Prostate gland (tissue), 2 donors: ENCODE measurements around the gene MRPL53. TPM values are rescaled to one million over a fixed set of nuclear protein-coding genes. Genes with fewer than 3 reads are reported as not detected.

Source experiments
- DNase-seq: peaks from one replicate; pipeline ENCODE4 v3.0.0-alpha.2; 2019; ENCODE audit warnings: low spot score
- H3K27ac ChIP-seq, 2 donors: fragments of 200-600 bp; sonication (generic); 2 replicates each; pipeline ENCODE4 v1.5.1; 2017 to 2019
- H3K27me3 ChIP-seq: fragments of 200-600 bp; sonication (generic); replicated peaks from 2 replicates; pipeline ENCODE4 v1.5.1; 2019; ENCODE audit not compliant: insufficient read depth
- H3K36me3 ChIP-seq, 2 donors: fragments of 200-600 bp; sonication (generic); 1 replicate in 1 of 2; 2 replicates in 1 of 2; pipeline versions ENCODE4 v1.5.1 to v1.8.1; 2017 to 2019
- H3K4me1 ChIP-seq: fragments of 200-600 bp; sonication (generic); replicated peaks from 2 replicates; pipeline ENCODE4 v1.5.1; 2019
- H3K4me3 ChIP-seq, 2 donors: fragments of 200-600 bp; sonication (generic); 2 replicates each; pipeline ENCODE4 v1.5.1; 2017 to 2019
- H3K9me3 ChIP-seq: fragments of 200-600 bp; sonication (generic); 2 replicates; pipeline ENCODE4 v1.5.1; 2017
- CTCF ChIP-seq, 4 experiments: fragments of 200-600 bp in 2 of 4; fragments of 450-650 bp in 2 of 4; sonication (generic) in 2 of 4; IDR thresholded peaks; 1 replicate in 3 of 4; 2 replicates in 1 of 4; pipeline ENCODE4 v1.5.1; 2016 to 2019; ENCODE audit warnings: antibody characterized with exemption in 4 of 4, mild to moderate bottlenecking in 2 of 4, moderate library complexity in 2 of 4
- POLR2A ChIP-seq: fragments of 450-650 bp; IDR thresholded peaks from one replicate; pipeline ENCODE4 v1.6.1; 2016; ENCODE audit warnings: antibody characterized with exemption, mild to moderate bottlenecking
- POLR2AphosphoS5 ChIP-seq: sonication (generic); formaldehyde crosslinking; IDR thresholded peaks from one replicate; pipeline ENCODE4 v1.6.1; 2017; ENCODE audit warnings: antibody characterized with exemption
- WGBS: methylation state at CpG from one replicate; pipeline ENCODE4 v1.1.5; 2018; 5-methylcytosine and 5-hydroxymethylcytosine counted together
- intact Hi-C: fragments of 100-400 bp; cut with DNase I; formaldehyde crosslinking; loops from one replicate; pipeline ENCODE4 v1.14.2; 2022
- total RNA-seq, 2 donors: library from RNA; depleted of rRNA; stranded (reverse); fragments of >200 nt; gene quantifications; one replicate each; pipeline ENCODE4 v1.1.0, GENCODE V29; 2016

Gene MRPL53
- total RNA-seq, 2 donors from 2014 or later: 28.2 to 63.3 TPM

GRCh38 chr2:74497777-74498499 lies 25.5 kb upstream of the MRPL53 start:
- intact Hi-C loops: no loop called here
- WGBS: 4% methylated on average over 53 of the region's 61 CpGs
- Histone ChIP-seq H3K27ac (no peak overlapping the region), H3K36me3 (peaks cover 3 to 5% of the 10 kb centered on the region in 2 donors), H3K27me3 (peaks cover 18% of the 10 kb centered on the region), H3K4me3 (peak overlapping the region; percentile 3 to 16), H3K4me1 (no peaks in the 10 kb centered on the region), H3K9me3 (no peaks in the 10 kb centered on the region)
- DNase-seq: no peak
- no peak for TF ChIP-seq POLR2A
- no peak for TF ChIP-seq CTCF (IDR thresholded peaks at IDR 0.05)
- no peak for TF ChIP-seq POLR2AphosphoS5

- H3K36me3 ChIP-seq: peaks cover 8 to 9% of the 10 kb centered on the region in 2 donors
- DNase-seq: no peak
- H3K4me1 ChIP-seq: no peaks in the 10 kb centered on the region
- H3K27ac ChIP-seq: no peak overlapping the region
- intact Hi-C loops: no loop called here
- 58% methylated on average over 19 of the region's 19 CpGs for WGBS
- no peaks in the 10 kb centered on the region for H3K9me3 ChIP-seq
- peaks cover 16% of the 10 kb centered on the region for H3K27me3 ChIP-seq
- no peak overlapping the region for H3K4me3 ChIP-seq
- TF ChIP-seq POLR2AphosphoS5 (no peak), CTCF (IDR thresholded peaks at IDR 0.05) (no peak)
These were observed 24.7 kb upstream of the MRPL53 start for GRCh38 chr2:74496997-74497776.

GRCh38 chr2:74495440-74495839 lies 23.0 kb upstream of the MRPL53 start:
- no peak for DNase-seq
- intact Hi-C loops: no loop called here

GRCh38 chr2:74493546-74493945 lies 21.1 kb upstream of the MRPL53 start:
- Histone ChIP-seq H3K27ac (no peak overlapping the region), H3K9me3 (no peaks in the 10 kb centered on the region), H3K27me3 (peaks cover 5% of the 10 kb centered on the region), H3K4me1 (no peaks in the 10 kb centered on the region), H3K4me3 (no peak overlapping the region), H3K36me3 (peaks cover 17 to 24% of the 10 kb centered on the region in 2 donors)
- DNase-seq: no peak
- 92% methylated on average over 3 of the region's 3 CpGs for WGBS
- intact Hi-C loops: no loop called here
- TF ChIP-seq POLR2A (no peak), CTCF (IDR thresholded peaks at IDR 0.05) (no peak), POLR2AphosphoS5 (no peak)

More at GRCh38 chr2:74495440-74495839, 23.0 kb upstream of the MRPL53 start:
- Histone ChIP-seq H3K4me3 (no peak overlapping the region), H3K36me3 (peaks cover 17 to 24% of the 10 kb centered on the region in 2 donors), H3K27me3 (peaks cover 16% of the 10 kb centered on the region), H3K9me3 (no peaks in the 10 kb centered on the region), H3K4me1 (no peaks in the 10 kb centered on the region), H3K27ac (no peak overlapping the region)
- WGBS: 100% methylated on average over 1 of the region's 1 CpG
- TF ChIP-seq POLR2A (no peak), CTCF (IDR thresholded peaks at IDR 0.05) (no peak), POLR2AphosphoS5 (no peak)
